Calu3 (cell line): ENCODE results near the gene CLPSL2. TPM values are rescaled to one million over a fixed set of nuclear protein-coding genes. Genes with fewer than 3 reads are reported as not detected.
A peak's percentile ranks its signal among the peaks of the same experiment; 100 is the strongest.

Experiments
- BruUV-seq: library from RNA; stranded (reverse); fragments of 400-500 nt; replicated peaks from 2 replicates; lab custom pipeline; 2021; lab: Mats Ljungman, UMichigan
- CTCF ChIA-PET: fragments of 300-600 bp; sonication (Branson Sonifier 250); formaldehyde crosslinking; loops from one replicate; lab custom pipeline; 2022; ENCODE audit warnings: antibody characterized with exemption; lab: Charles Lee
- DNase-seq: peaks from one replicate; pipeline ENCODE4 v3.0.0; 2022
- H3K27ac Mint-ChIP-seq: one replicate; pipeline ENCODE4 v1.8.0; 2022; ENCODE audit warnings: mixed read lengths; ENCODE audit not compliant: unreplicated experiment
- H3K27me3 Mint-ChIP-seq: one replicate; pipeline ENCODE4 v1.8.0; 2022; ENCODE audit warnings: mixed read lengths; ENCODE audit not compliant: unreplicated experiment
- H3K36me3 Mint-ChIP-seq: one replicate; pipeline ENCODE4 v1.8.0; 2022; ENCODE audit warnings: mild to moderate bottlenecking, moderate library complexity, mixed read lengths; ENCODE audit not compliant: insufficient read depth, unreplicated experiment
- H3K4me1 Mint-ChIP-seq: one replicate; pipeline ENCODE4 v1.8.0; 2022; ENCODE audit warnings: mild to moderate bottlenecking, low read depth, mixed read lengths; ENCODE audit not compliant: unreplicated experiment
- H3K4me3 Mint-ChIP-seq: one replicate; pipeline ENCODE4 v1.8.0; 2022; ENCODE audit warnings: mild to moderate bottlenecking, low read depth, moderate library complexity, mixed read lengths; ENCODE audit not compliant: unreplicated experiment
- H3K9me3 Mint-ChIP-seq: one replicate; pipeline ENCODE4 v1.8.0; 2022; ENCODE audit warnings: low read depth, mixed read lengths; ENCODE audit not compliant: unreplicated experiment
- intact Hi-C: fragments of 100-400 bp; cut with micrococcal nuclease; formaldehyde crosslinking; loops from one replicate; pipeline ENCODE4 v1.10.0; 2022; ENCODE audit not compliant: unreplicated experiment
- total RNA-seq: library from RNA; stranded (reverse); gene quantifications from 2 replicates; pipeline ENCODE4 v1.2.3, GENCODE V29; 2022
- TF ChIP-seq, protein P1 (sequence below): fragments of 200-600 bp; IDR thresholded peaks from one replicate; pipeline ENCODE4 v1.8.0; 2022; ENCODE audit warnings: antibody characterized with exemption; ENCODE audit not compliant: unreplicated experiment

Gene CLPSL2
- total RNA-seq, 1 experiment from 2014 or later, result not detected

DNA sequence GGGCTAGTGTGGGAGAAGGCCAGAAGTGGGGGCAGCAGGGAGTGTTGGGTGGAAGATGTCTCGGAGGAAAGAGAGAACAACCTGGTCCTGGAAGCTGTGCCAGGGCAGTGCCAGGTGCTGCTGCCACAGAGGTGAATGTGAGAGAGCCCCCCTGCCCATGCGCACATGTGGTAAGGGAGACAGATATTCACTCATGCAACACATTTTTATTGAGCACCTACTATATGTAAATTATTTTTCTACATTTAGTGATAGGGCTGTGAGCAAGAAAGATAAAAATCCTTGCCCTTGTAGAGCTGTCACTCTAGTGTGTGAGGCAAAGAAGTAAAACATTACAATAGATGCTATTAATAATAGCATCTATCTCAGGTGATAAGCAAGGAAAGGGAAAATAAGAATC lies 4.9 kb downstream of the CLPSL2 start:
- H3K9me3 Mint-ChIP-seq, result no peaks in the 10 kb centered on the region
- TF ChIP-seq, protein P1, sequence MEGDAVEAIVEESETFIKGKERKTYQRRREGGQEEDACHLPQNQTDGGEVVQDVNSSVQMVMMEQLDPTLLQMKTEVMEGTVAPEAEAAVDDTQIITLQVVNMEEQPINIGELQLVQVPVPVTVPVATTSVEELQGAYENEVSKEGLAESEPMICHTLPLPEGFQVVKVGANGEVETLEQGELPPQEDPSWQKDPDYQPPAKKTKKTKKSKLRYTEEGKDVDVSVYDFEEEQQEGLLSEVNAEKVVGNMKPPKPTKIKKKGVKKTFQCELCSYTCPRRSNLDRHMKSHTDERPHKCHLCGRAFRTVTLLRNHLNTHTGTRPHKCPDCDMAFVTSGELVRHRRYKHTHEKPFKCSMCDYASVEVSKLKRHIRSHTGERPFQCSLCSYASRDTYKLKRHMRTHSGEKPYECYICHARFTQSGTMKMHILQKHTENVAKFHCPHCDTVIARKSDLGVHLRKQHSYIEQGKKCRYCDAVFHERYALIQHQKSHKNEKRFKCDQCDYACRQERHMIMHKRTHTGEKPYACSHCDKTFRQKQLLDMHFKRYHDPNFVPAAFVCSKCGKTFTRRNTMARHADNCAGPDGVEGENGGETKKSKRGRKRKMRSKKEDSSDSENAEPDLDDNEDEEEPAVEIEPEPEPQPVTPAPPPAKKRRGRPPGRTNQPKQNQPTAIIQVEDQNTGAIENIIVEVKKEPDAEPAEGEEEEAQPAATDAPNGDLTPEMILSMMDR, result no peak
- intact Hi-C loops, result no loop called here
- H3K27ac Mint-ChIP-seq, result no peak overlapping the region
- no peak overlapping the region for H3K4me3 Mint-ChIP-seq
- CTCF ChIA-PET, result no interaction called here
- no peaks in the 10 kb centered on the region for H3K36me3 Mint-ChIP-seq
- H3K4me1 Mint-ChIP-seq, result peaks cover 40% of the 10 kb centered on the region
- H3K27me3 Mint-ChIP-seq, result peaks cover 15% of the 10 kb centered on the region
- DNase-seq, result no peak
- BruUV-seq, result no TSS peak

DNA sequence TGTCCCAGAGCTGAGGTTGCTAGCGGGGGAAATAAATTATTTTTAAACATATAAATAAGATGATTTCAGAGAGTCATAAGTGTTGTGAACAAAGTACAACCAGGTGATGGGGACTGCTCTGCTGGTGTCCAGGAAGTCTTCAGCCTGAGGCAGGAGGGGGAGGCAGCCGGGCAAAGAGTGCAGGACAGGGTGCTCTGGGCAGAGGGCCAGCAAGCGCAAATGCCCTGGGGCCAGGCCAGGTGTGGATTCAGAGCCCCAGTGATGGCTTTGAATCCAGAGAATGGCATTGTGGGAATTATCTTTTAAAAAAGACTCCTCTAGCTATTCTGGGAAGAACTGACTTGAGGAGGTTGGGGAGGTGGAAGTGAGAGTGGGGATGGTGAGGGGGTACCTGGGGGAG lies 6.0 kb downstream of the CLPSL2 start:
- no TSS peak for BruUV-seq
- TF ChIP-seq, protein P1, result no peak
- Mint-ChIP-seq H3K36me3 (no peaks in the 10 kb centered on the region), H3K27ac (no peak overlapping the region), H3K4me3 (no peak overlapping the region), H3K27me3 (peaks cover 11% of the 10 kb centered on the region), H3K4me1 (peaks cover 32% of the 10 kb centered on the region), H3K9me3 (no peaks in the 10 kb centered on the region)
- CTCF ChIA-PET, result interaction anchor here (0.8 kb wide), 1 partner anchor 14 kb away, joined by 3 read pairs; no protein-coding TSS in a partner anchor
- intact Hi-C loops, result no loop called here
- peak; percentile 69 for DNase-seq

DNA sequence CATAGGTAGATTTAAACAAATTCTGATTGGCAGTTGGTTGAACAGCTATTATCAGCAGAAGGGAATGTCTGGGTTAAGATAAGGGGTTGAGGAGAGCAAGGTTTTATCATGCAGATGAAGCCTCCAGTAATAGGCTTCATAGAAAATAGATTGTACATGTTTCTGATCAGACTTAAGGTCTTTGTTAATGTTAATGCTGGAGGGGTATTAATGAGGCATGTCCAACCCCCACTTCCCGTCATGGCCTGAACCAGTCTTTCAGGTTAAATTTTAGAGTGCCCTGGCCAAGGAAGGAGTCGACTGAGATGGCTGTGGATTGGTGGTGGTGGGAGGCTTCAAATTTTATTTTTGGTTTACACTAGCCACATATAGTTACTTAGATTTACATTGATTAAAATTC lies 7.8 kb downstream of the CLPSL2 start:
- Mint-ChIP-seq H3K4me1 (peaks cover 34% of the 10 kb centered on the region), H3K27ac (no peak overlapping the region), H3K9me3 (no peaks in the 10 kb centered on the region), H3K4me3 (no peak overlapping the region), H3K27me3 (peaks cover 26% of the 10 kb centered on the region), H3K36me3 (no peaks in the 10 kb centered on the region)
- CTCF ChIA-PET, result no interaction called here
- intact Hi-C loops, result no loop called here
- DNase-seq, result no peak
- TF ChIP-seq, protein P1, result no peak
- BruUV-seq, result no TSS peak

DNA sequence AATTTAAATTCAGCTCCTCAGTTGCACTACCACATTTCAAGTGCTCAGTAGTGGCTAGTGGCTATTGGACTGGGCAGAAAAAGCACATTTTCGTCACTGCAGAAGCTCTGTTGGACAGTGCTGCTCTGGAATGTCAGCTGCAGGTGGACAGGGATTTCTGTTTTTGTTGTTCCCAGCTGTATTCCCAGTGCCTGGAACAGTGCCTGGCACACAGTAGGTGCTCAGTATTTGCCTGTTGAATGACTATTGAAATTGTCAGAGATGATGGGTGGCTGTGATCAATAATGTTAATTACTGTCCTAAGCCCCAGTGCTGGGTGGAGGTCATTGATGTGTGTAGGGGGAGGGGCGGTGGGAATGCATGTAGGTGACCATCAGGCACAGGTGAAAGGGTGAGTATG lies 9.9 kb downstream of the CLPSL2 start:
- Mint-ChIP-seq H3K27me3 (peaks cover 44% of the 10 kb centered on the region), H3K4me3 (no peak overlapping the region)
- CTCF ChIA-PET, result interaction anchor here (1.7 kb wide), 1 partner anchor 12 kb away, joined by 6 read pairs; no protein-coding TSS in a partner anchor

More for the DNA sequence above, 9.9 kb downstream of the CLPSL2 start:
- Mint-ChIP-seq H3K36me3 (no peaks in the 10 kb centered on the region), H3K4me1 (peaks cover 34% of the 10 kb centered on the region), H3K27ac (no peak overlapping the region), H3K9me3 (no peaks in the 10 kb centered on the region)
- TF ChIP-seq, protein P1, result no peak
- intact Hi-C loops, result no loop called here
- BruUV-seq, result no TSS peak
- no peak for DNase-seq
